AG09319 (cell line): ENCODE data around the gene MB.

Experiments
- DNase-seq: peaks from one replicate; pipeline ENCODE4 v3.0.0-alpha.2; 2010; ENCODE audit warnings: low read depth; ENCODE audit errors: extremely low read depth
- TF ChIP-seq, protein P1 (sequence below): IDR thresholded peaks from 2 replicates; pipeline ENCODE4 v1.5.1; 2011; ENCODE audit warnings: low read depth, mild to moderate bottlenecking, inconsistent platforms, low read length, moderate library complexity

The MB gene

DNA sequence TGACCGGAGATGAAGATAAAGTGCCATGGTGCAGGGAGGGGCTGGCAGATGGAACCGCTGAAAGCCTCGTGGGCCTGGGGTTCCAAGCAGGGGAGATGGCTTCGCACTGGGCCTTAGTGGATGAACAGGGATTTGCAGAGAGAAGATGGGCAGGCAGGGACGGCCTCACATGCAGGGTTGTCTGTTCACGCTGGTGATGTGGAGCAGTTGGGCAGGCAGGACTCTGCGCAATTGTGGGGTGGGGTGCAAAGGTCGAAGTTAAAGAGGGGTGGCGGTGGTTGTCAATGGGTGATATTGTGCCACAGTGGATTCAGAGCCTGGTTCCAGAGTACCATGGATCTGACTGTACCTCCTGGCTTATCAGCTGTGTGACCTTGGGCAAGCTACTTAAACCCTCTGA, 7.9 kb downstream of the MB start:
- no peak for DNase-seq
- TF ChIP-seq, protein P1, sequence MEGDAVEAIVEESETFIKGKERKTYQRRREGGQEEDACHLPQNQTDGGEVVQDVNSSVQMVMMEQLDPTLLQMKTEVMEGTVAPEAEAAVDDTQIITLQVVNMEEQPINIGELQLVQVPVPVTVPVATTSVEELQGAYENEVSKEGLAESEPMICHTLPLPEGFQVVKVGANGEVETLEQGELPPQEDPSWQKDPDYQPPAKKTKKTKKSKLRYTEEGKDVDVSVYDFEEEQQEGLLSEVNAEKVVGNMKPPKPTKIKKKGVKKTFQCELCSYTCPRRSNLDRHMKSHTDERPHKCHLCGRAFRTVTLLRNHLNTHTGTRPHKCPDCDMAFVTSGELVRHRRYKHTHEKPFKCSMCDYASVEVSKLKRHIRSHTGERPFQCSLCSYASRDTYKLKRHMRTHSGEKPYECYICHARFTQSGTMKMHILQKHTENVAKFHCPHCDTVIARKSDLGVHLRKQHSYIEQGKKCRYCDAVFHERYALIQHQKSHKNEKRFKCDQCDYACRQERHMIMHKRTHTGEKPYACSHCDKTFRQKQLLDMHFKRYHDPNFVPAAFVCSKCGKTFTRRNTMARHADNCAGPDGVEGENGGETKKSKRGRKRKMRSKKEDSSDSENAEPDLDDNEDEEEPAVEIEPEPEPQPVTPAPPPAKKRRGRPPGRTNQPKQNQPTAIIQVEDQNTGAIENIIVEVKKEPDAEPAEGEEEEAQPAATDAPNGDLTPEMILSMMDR, result no peak

DNA sequence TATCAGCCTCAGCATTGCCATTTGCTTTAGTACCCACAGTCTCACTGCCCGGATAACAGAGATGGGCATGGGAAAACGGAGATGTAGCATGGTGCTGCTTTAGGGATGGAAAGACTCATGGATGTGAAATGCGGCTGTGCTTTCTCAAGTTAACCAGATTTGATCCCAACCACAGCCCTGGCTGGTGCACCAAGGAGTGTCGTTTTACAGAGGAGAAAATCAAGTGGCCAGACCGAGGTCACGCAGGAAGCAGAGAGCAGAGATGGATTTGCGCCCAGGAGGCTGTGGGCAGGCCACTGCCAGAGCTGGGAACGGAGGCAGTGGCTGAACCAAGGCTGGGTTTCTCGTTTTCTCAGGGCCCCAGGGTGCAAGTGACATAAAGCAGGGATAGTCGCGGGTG, 9.0 kb downstream of the MB start:
- no peak for DNase-seq
- TF ChIP-seq, protein P1, result no peak

DNA sequence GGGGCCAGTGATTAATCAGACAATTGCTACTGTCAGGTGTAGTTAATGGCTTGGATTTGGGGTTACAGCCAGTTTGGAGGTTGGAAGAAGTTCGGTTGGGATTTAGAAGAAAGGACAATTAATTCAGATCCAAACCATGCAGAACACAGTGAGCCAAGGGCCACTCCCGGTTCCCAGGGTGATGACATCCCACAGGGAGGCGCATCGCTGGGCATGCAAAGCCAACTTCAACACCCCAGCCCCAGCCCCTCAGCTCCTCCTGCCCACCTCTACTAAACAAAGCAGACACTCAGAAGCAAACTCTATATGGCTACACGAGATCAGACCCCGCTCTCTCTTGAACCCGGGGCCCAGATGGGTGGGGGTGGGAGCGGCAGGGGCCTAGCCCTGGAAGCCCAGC, 10.2 kb downstream of the MB start:
- no peak for DNase-seq
- TF ChIP-seq, protein P1, result no peak

DNA sequence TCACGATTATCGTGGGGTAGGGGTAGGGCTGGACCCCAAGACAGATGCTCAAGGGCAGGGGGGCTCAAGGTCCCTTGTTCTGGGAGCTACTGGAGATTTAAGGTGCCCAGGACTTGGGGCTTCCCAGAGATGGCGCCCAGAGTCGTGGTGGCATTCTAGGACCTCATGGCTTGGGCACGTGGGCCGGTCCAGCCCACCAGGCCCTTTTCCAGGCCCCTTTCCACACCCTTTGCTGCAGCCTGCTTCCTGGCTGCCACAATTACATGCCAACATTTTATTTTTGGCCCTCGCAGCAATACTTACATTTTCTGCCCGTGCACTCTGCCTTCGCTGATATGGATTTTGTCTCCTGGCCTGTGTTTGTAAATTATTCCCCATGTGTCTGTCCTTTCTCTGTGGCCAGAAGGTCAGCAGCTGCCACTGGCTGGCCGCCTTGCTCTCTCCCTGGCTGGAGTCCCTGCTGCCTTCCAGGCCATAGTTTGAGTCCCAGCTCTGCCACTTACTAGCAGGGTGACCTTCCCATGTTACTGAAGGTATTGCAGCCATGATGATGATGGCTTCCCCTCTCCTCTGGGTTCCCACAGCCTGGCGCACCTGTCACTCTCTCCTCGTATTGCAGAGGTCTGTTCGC, 11.2 kb downstream of the MB start:
- no peak for DNase-seq
- TF ChIP-seq, protein P1, result no peak

DNA sequence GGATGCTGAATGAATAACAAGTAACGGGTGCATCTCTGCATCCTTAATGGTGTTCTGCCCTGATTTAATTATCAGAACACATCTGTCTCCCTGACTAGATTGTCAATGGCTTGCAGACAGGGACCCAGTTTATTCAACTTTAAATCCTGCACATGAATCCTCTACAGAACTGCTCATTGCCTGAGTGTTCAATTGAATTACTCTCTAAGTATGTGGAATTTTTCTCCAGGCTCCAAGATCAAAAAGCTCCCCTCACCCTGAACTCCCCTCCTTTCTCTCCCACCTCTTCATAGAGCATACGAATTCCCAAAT, 11.8 kb downstream of the MB start:
- TF ChIP-seq, protein P1, result no peak
- no peak for DNase-seq

DNA sequence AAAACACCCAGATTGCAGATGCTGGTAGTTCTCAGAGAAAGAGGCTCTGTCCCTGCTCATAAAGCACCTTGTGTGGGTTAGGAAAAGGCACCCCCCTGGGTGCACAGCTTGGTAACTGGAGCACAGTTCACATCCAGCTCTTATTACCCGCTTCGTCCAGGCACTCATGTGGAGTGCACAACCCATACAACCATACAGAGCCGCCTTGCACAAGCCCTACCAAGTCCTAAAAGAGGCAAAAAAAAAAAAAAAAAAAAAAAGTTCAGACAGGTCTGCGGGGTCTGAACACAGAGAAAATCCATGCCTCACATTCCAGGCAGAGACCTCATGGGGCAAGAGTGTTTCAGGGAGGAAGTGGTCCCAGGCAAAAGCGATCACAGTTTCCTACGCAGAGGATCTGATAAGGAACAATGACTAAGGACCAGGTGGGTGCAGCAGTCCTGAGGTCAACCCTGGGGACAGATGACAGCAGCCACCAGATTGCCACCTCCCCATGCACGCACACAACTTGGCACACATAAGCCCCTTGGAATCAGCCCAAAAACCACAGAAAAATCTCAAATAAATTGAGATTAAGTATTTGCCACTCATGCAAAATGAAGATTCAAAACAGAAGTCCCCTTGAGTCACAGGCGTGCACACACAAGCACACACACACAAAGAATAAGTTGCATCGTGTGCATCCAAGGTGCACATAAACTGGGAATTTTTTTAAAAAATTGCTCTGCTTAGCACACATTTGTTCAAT, 12.3 kb downstream of the MB start:
- DNase-seq, result no peak
- TF ChIP-seq, protein P1, result no peak

DNA sequence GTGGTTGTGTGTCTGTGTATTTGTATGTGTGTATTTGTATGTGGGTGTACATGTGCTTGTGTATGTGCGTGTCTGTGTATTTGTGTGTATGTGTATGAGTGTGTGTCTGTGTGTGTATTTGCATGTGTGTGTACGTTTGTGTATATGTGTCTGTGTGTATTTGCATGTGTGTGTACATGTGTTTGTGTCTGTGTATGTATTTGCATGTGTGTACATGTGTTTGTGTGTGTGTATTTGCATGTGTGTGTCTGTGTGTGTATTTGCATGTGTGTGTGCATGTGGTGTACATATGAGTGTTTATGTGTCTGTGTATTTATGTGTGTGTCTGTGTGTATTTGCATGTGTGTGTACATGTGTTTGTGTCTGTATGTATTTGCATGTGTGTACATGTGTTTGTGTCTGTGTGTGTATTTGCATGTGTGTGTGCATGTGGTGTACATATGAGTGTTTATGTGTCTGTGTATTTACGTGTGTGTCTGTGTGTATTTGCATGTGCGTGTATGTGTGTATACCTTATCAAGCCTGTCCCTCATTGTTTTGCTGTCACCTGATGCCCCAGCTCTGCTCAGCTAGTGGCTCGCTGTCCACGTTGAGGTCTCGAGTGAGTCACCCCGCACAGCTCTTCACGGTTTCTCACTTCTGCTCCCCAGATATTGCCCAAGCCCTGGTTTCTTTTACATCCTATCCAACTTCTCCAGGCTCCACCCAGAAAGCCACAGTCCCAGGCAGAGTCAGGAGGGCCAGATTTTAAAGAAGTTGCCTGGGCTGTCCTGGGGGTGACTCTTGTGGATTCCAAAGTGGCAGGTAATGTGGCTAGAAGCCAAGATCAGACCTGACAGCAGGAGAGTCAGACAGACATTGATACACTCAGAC, 15.2 kb downstream of the MB start:
- peak; percentile 52 for DNase-seq

More for the DNA sequence above, 15.2 kb downstream of the MB start:
- TF ChIP-seq, protein P1, result no peak
